ENCODE results near the gene EDIL3.
"Not testable (repeated sequence)": the region's sequence is repeated elsewhere in the genome, so short reads cannot be mapped to it uniquely, and the experiment has no call there.

The EDIL3 gene

DNA sequence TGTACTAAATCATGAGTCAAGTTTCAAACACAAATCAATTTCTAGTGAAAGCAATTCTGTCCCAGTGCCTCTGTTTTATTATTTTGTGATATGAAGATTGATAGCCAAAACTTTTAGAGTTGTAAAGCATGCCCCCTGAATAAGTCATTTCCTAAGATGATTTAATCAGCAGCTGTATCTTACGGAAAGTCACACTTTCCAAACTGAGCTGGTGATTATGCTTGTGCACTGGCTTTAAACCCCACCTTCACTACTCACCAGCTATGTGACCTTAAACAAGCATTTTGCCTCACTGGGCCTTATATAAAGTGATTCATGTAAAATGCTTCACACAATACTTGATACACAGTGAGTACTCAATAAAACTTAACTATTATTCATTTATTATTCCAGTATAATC lies 78.1 kb downstream of the EDIL3 start:
- TF ChIP-seq POLR2A (IDR thresholded peaks at IDR 0.05; ENCODE audit: low read depth, low read length) (no peak), POLR2AphosphoS5 (IDR thresholded peaks at IDR 0.05; ENCODE audit: low read depth, low read length) (no peak), PAX5 (IDR thresholded peaks at IDR 0.05; ENCODE audit: insufficient read depth, low read length, severe bottlenecking) (no peak), POU2F2 (IDR thresholded peaks at IDR 0.05; ENCODE audit: low read depth, low read length) (no peak), SPI1 (IDR thresholded peaks at IDR 0.05; ENCODE audit: low read depth, low read length) (no peak), TAF1 (IDR thresholded peaks at IDR 0.05; ENCODE audit: low read depth, low read length) (no peak)
- DNase-seq (ENCODE audit: insufficient read length, low spot score) (no peak), FAIRE-seq (no peak)

DNA sequence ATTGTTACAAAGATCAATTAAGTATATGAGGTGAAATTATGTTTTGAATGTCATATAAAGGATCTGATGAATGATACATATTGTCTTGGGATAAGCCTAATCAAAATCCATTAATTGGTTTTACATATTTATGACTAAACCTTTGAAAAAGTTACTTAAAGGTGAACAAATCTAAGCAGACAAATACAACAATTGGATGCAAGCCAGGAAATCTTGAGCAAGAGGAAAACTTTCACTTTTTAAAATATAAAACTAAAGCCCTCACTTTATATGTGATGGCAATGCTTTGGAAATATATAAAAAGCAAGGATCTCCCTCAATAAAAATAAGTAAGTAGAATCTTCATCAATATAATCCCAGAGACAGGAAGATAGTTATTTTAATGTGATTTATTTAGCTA lies 80.1 kb downstream of the EDIL3 start:
- FAIRE-seq = no peak
- no peak for DNase-seq (ENCODE audit: insufficient read length, low spot score)
- no peak for TF ChIP-seq SPI1 (IDR thresholded peaks at IDR 0.05; ENCODE audit: low read depth, low read length)
- TF ChIP-seq POU2F2 (IDR thresholded peaks at IDR 0.05; ENCODE audit: low read depth, low read length) = no peak
- no peak for TF ChIP-seq POLR2AphosphoS5 (IDR thresholded peaks at IDR 0.05; ENCODE audit: low read depth, low read length)
- TF ChIP-seq TAF1 (IDR thresholded peaks at IDR 0.05; ENCODE audit: low read depth, low read length) = no peak
- TF ChIP-seq PAX5 (IDR thresholded peaks at IDR 0.05; ENCODE audit: insufficient read depth, low read length, severe bottlenecking) = no peak
- no peak for TF ChIP-seq POLR2A (IDR thresholded peaks at IDR 0.05; ENCODE audit: low read depth, low read length)

DNA sequence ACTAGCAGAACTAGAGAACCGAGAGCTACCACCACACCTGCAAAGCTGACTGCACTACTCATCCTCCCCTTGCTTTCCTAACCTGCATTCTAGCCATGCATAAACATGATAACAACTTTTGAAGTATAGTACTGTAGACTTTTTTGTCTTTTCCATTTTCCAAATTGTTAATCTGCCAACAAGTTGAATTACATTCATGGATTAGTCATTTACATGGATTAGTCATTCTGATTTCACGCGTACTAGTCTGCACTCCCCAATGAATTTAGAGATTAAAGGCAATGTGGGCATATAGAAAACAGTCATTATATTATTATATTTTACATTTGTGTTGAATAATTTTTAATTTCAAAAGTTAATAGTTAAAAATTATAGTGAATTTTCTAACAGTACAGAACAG lies 81.4 kb downstream of the EDIL3 start:
- DNase-seq (ENCODE audit: insufficient read length, low spot score) (no peak), FAIRE-seq (no peak)
- TF ChIP-seq TAF1 (IDR thresholded peaks at IDR 0.05; ENCODE audit: low read depth, low read length) (no peak), SPI1 (IDR thresholded peaks at IDR 0.05; ENCODE audit: low read depth, low read length) (no peak), POLR2A (IDR thresholded peaks at IDR 0.05; ENCODE audit: low read depth, low read length) (no peak), PAX5 (IDR thresholded peaks at IDR 0.05; ENCODE audit: insufficient read depth, low read length, severe bottlenecking) (no peak), POLR2AphosphoS5 (IDR thresholded peaks at IDR 0.05; ENCODE audit: low read depth, low read length) (no peak), POU2F2 (IDR thresholded peaks at IDR 0.05; ENCODE audit: low read depth, low read length) (no peak)

DNA sequence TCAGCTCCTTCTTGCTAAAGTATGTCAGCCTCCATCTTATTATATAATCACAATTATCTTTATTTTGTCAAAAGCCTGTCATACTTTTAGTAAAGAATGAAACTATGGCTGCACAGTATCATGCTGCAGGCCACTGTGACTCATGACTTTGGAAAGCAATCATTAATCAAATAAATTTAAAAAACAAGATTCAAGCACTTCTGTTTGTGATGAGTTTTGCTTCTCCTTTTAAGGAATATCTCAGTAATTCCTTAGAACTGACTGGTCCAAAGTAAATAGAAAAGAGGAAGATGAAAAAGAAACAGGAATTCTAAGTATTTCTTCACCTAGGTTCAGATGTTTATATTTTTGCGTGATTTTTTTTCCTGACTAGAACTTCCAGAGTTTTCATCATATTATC lies 83.1 kb downstream of the EDIL3 start:
- TF ChIP-seq SPI1 (IDR thresholded peaks at IDR 0.05; ENCODE audit: low read depth, low read length) (no peak), TAF1 (IDR thresholded peaks at IDR 0.05; ENCODE audit: low read depth, low read length) (no peak), POLR2AphosphoS5 (IDR thresholded peaks at IDR 0.05; ENCODE audit: low read depth, low read length) (no peak), PAX5 (IDR thresholded peaks at IDR 0.05; ENCODE audit: insufficient read depth, low read length, severe bottlenecking) (no peak), POU2F2 (IDR thresholded peaks at IDR 0.05; ENCODE audit: low read depth, low read length) (no peak), POLR2A (IDR thresholded peaks at IDR 0.05; ENCODE audit: low read depth, low read length) (no peak)
- DNase-seq (ENCODE audit: insufficient read length, low spot score) (no peak), FAIRE-seq (no peak)

DNA sequence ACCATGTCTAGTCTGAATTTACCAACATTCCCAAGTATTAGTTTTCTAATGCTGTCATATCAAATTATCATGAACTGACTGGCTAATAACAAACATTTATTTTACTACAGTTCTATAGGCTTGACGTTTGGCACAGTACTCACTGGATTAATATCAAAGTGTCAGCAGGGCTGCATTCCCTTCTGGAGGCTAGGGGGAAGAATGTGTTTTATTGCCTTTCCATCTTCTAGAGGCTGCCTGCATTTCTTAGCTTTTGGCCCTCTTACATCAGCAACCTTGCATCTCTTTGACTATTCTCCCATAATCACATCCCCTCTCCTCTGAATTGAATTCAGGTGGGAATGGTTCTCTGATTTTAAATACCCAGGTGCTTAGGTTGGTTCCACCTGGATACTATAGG lies 84.7 kb downstream of the EDIL3 start:
- DNase-seq (ENCODE audit: insufficient read length, low spot score) = no peak
- no peak for TF ChIP-seq TAF1 (IDR thresholded peaks at IDR 0.05; ENCODE audit: low read depth, low read length)
- no peak for TF ChIP-seq SPI1 (IDR thresholded peaks at IDR 0.05; ENCODE audit: low read depth, low read length)
- TF ChIP-seq POLR2AphosphoS5 (IDR thresholded peaks at IDR 0.05; ENCODE audit: low read depth, low read length) = no peak
- TF ChIP-seq POU2F2 (IDR thresholded peaks at IDR 0.05; ENCODE audit: low read depth, low read length) = no peak
- TF ChIP-seq POLR2A (IDR thresholded peaks at IDR 0.05; ENCODE audit: low read depth, low read length) = no peak
- TF ChIP-seq PAX5 (IDR thresholded peaks at IDR 0.05; ENCODE audit: insufficient read depth, low read length, severe bottlenecking) = no peak
- no peak for FAIRE-seq

DNA sequence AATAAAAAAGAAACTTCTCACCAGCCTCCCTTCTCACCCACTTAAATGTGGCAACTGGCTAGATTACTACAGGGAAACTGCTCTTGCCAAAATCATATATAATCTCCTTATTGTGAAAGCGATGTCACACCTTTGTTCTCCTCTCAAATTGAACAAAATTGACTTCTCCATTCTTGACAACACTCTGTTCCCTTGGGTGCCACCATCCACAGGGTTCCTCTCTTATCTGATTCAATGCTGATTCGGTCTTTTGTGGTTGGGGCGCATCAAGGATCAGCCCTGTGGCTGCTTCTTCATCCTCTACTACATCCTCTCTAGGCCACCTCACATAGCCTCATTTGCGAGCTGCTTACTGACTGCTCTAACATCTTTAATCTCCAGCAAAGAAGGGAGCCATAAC lies 86.1 kb downstream of the EDIL3 start:
- DNase-seq (ENCODE audit: insufficient read length, low spot score) = no peak
- TF ChIP-seq POLR2AphosphoS5 (IDR thresholded peaks at IDR 0.05; ENCODE audit: low read depth, low read length) = no peak
- TF ChIP-seq TAF1 (IDR thresholded peaks at IDR 0.05; ENCODE audit: low read depth, low read length) = no peak
- TF ChIP-seq POU2F2 (IDR thresholded peaks at IDR 0.05; ENCODE audit: low read depth, low read length) = no peak
- TF ChIP-seq PAX5 (IDR thresholded peaks at IDR 0.05; ENCODE audit: insufficient read depth, low read length, severe bottlenecking) = no peak
- TF ChIP-seq SPI1 (IDR thresholded peaks at IDR 0.05; ENCODE audit: low read depth, low read length) = no peak
- no peak for TF ChIP-seq POLR2A (IDR thresholded peaks at IDR 0.05; ENCODE audit: low read depth, low read length)
- no peak for FAIRE-seq

DNA sequence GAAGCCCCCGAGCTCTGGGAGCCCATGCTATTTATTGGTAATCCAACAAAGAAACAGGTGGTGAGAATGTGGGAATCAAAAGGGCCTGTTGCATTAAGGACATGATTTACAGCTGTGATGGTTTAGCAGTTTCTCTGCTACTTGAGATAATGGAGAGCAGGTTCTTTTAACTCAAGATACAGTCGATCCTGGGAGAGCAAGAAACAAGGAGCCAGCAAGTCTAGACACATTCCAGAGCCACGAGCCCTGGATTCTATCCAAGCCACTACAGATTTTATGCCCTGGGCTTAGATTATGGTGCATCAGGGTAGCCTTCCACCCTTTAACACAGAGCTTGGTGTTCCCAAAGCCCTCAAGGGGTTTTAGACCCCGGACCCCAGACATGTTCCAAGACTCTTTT lies 87.0 kb downstream of the EDIL3 start:
- not testable (repeated sequence) for DNase-seq (ENCODE audit: insufficient read length, low spot score); FAIRE-seq

DNA sequence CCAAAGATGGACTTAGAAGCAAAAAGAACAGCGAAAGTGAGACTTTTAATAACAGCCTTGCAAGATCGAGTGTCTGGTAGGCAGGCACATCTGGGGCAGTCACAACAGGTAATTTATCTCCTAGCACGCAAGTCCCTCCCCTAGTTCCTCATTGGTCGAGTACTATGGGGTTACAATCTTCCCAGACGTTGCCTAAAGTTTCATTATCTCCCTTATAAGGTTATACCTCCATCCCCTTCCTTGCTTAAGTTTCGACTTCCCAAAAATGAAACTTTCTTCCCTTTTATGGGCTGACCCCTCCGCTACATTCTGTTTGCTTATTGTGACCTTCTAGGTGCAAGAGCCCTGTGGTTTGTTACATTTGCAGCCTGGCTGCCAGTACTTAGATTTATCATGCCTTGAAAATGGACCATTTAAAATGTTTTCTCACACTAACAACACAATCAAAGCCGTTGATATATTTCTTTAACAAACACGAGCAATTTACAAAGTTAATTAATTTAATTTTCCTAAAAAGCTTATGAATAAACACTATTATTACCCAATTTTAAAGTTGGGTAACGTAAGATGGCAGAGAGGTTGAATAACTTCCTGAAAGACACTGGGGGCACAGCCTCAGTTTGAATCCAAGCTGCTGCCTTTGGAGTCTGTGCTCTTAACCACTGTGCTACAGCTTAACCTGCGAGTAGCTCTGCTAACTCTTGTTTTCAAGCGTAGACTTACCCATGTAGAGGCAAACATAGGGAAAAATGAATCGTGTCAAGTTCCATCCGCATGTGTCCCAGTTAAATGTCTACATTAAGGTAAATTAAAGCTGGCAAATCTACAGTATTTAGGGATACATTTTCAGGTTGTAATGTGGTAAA lies 91.7 kb downstream of the EDIL3 start:
- DNase-seq (ENCODE audit: insufficient read length, low spot score) (no peak), FAIRE-seq (no peak)
- no peak for TF ChIP-seq PAX5 (IDR thresholded peaks at IDR 0.05; ENCODE audit: insufficient read depth, low read length, severe bottlenecking)
- no peak for TF ChIP-seq POLR2A (IDR thresholded peaks at IDR 0.05; ENCODE audit: low read depth, low read length)
- TF ChIP-seq TAF1 (IDR thresholded peaks at IDR 0.05; ENCODE audit: low read depth, low read length) = no peak
- TF ChIP-seq POLR2AphosphoS5 (IDR thresholded peaks at IDR 0.05; ENCODE audit: low read depth, low read length) = no peak
- TF ChIP-seq SPI1 (IDR thresholded peaks at IDR 0.05; ENCODE audit: low read depth, low read length) = no peak
- no peak for TF ChIP-seq POU2F2 (IDR thresholded peaks at IDR 0.05; ENCODE audit: low read depth, low read length)

DNA sequence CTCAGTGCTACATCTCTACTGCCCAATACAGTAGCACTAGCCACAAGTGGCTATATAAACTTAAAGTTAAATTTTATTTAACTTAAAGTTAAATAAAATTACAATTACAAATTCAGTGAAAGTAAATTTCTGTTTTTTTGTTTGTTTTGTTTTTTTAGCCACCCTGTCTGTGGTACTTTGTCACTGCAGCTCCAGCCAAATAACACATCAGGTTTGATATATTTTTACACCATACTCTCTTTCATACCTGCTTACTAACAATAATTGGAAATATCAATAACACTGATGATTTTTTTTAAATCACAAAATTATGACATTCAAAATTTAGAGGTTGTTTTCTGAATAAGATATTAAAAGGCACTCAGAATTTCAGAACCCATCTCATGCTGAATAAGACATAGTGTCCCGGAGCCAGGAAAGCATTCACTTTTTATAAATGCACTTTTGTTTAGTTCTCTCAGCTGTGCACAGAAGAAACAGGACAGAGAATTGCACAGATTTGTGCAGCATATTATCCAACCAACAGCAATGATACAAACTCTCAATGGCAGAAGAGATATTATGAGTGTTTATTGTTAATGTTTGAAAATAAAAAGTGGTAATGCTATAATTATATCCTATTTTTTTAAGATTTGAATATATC lies 92.6 kb downstream of the EDIL3 start:
- DNase-seq (ENCODE audit: insufficient read length, low spot score) = no peak
- FAIRE-seq = no peak

More for the DNA sequence above, 92.6 kb downstream of the EDIL3 start:
- TF ChIP-seq POLR2A (IDR thresholded peaks at IDR 0.05; ENCODE audit: low read depth, low read length) = no peak
- TF ChIP-seq TAF1 (IDR thresholded peaks at IDR 0.05; ENCODE audit: low read depth, low read length) = no peak
- no peak for TF ChIP-seq SPI1 (IDR thresholded peaks at IDR 0.05; ENCODE audit: low read depth, low read length)
- TF ChIP-seq PAX5 (IDR thresholded peaks at IDR 0.05; ENCODE audit: insufficient read depth, low read length, severe bottlenecking) = no peak
- TF ChIP-seq POLR2AphosphoS5 (IDR thresholded peaks at IDR 0.05; ENCODE audit: low read depth, low read length) = no peak
- no peak for TF ChIP-seq POU2F2 (IDR thresholded peaks at IDR 0.05; ENCODE audit: low read depth, low read length)

Data from GM12891 (cell line).